Right kidney (tissue), 1 donor: ENCODE measurements around the gene PSMD8.
A peak's percentile ranks its signal among the peaks of the same experiment; 100 is the strongest.

Experiments used
- DNase-seq: peaks from one replicate; pipeline ENCODE4 v3.0.0-alpha.2; 2016

The PSMD8 gene

DNA sequence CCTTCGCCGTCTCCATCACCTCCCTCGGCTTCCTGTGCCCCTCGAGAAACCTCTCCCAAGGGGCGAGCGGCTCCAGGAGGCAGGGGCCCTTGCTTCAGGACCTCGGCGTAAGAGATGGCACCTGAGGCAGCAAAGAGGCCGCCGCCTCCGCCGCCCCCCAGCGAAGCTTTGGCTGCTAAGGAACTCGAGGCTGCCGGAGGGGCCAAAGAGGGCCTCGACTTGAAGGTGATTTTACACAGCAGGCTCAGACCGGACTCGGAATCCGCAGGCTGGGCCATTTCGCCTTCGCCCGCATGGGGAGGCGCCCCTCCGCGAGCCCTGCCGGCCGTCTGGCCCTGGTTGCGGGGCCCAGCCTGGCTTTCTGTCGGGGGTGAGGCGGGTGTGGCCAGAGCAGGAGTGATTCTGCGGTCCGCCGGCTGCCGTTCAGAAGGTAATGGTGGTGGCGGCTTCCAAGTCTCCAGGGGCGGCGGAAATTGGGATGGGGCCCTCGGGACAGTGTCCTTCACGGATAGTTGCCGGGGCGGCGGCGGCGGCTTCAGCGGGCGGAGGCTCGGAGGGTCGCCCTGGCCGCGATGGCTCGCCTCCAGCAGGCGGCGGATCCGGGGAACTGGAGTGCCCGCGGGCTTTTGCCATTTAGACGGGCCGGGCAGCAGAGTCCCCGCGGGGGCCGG is 12.1 kb downstream of the PSMD8 start:
- peak; percentile 57 for DNase-seq

DNA sequence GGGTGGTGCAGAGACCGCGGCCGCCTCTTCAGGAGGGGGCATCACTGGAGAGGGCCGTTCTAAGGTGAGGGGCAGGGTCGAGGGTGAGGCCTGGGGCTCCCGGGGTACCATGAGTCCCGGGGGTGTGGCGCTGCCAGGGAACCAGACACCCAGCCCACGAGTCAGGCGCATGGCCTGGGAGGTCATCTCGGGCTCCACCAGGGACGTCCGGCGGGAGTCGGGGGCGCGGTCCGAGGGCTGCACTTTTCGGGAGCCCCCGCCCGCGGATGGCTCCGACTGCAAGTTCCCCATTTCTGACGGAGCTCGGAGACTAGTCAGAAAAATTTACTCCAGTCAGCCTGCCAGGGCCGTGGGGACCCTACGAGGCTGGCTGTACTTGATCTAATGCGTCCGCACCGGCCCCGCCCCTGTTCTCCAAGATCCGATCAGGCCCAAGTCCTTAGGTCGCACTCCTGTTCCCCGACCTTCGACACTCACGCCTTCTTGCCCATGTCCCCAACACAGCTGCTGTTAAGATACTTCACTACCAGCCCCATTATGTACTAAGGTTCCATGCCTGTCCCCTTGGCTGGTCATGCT is 12.7 kb downstream of the PSMD8 start:
- DNase-seq, result peak; percentile 56

DNA sequence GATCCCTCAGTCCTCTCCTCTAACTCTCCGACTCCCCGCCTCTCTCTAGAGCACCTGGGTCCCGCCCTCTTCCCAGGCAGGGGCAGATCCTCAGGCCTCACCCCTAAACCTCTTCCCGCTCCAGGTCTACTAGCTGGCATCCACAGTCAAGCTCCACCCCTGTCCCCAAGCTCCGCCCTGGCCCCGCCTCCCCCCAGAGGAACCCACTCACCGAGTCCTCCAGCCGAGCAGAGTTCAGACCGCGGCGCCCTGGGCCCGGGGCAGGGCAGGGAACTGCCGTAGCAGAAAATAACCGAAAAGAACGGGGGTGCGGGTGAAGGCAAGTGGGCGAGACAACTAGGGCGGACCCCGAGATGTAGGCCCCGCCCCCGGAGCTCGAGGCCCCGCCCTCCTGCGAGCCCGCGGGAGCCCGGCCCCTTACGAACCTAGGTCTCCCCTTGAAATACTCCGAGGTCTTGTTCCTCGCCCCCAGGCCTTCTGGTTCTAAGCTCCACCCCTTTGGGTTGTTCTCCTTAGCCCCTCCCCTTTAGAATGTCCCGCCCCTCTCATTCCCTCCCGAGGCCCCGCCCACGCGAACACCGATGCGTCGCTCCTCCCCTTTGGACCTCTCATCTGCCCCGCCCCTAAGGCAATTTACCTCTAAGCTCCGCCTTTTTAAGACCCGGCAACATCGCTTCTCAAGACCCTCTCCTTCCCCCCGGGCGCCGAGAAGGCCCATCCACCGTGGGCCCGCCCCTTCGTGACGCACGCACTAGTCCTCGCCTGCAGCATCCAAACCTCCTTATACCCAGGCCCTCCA is 13.4 kb downstream of the PSMD8 start, which contains the start of gene GGN:
TSS of gene GGN (minus strand) at position 485 of the 799 bp plus-strand sequence. CDS start 773 bp downstream, outside the sequence.
- peak; percentile 76 for DNase-seq

DNA sequence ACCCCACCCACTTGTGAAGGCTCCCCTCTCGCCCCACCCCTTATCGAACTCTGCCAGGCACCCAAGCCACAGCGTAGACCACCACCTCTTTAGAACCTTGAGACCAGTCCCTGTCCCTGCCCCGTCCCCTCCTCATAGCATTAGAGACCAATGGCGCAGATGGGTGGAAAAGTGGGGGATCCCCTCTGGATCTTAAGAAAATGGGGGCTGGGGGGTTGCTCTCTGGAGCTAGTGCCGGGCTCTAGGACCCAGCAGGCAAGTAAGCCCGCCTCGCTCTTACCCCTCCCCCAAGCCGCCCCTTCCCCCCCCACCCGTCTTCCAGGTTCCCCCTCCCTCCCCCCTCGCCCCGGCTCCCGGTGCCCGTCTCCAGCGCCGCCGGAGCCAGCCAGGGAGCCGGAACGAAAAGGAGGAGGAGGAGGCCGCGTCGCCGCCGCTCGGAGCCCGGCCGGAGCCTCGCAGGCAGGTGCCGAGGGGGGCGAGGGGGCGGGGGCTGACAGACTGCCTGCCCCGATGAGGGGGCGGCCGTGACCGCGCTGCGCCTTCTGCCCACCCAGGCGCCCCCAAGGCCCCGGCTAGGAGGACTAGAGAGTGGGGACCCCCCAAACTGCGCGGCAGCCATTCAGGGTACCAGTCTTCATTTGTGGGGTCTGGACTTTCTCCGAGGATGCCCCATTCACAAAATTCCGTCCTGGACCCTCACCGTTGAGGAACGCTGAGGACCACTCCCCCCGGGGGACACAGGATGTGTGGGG is 14.2 kb downstream of the PSMD8 start, which contains the start of gene SPRED3:
TSS of gene SPRED3 (plus strand) at position 349 of the 752 bp plus-strand sequence. CDS start 1,606 bp downstream, outside the sequence.
- DNase-seq, result peak; percentile 45

DNA sequence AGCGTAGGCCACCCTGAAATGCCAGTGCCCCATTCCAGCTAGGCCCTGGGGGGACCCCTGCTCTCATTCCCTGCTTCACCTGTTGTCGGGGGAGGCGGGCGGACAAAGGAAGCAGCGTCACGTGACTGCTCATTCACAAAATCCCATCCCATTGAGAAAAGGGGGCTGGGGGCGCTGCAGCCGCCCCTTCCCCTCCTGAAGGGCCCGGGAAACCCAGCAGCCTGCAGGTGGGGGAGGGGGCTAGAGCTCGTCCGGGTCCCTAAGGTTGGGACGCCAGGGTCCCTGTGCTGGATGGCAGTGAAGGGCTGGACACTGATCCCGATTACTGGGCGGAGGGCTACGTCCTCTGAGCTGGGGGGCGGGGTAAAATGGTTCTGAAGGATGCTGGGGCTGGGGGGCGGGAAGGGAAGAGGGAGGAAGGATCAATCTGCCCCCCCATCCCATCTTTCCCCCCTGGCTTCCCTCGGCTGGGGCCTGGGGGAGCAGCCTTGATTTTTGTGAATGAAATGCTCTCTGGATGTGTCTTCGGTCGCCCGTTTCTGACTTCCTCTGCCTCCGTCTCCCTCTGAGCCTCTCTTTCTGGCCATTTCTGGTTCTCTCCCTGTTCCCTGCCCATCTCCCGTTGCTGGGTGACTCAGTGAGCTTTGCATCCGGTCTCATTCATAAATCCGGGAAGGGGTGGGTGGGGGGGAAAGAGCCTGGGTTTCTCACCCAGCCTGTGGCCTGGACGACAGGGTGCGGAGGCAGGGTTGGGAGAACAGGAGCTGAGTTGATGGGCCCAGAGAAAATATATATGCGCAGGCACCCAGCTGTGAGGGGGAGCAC is 14.9 kb downstream of the PSMD8 start:
- DNase-seq, result peak; percentile 67

DNA sequence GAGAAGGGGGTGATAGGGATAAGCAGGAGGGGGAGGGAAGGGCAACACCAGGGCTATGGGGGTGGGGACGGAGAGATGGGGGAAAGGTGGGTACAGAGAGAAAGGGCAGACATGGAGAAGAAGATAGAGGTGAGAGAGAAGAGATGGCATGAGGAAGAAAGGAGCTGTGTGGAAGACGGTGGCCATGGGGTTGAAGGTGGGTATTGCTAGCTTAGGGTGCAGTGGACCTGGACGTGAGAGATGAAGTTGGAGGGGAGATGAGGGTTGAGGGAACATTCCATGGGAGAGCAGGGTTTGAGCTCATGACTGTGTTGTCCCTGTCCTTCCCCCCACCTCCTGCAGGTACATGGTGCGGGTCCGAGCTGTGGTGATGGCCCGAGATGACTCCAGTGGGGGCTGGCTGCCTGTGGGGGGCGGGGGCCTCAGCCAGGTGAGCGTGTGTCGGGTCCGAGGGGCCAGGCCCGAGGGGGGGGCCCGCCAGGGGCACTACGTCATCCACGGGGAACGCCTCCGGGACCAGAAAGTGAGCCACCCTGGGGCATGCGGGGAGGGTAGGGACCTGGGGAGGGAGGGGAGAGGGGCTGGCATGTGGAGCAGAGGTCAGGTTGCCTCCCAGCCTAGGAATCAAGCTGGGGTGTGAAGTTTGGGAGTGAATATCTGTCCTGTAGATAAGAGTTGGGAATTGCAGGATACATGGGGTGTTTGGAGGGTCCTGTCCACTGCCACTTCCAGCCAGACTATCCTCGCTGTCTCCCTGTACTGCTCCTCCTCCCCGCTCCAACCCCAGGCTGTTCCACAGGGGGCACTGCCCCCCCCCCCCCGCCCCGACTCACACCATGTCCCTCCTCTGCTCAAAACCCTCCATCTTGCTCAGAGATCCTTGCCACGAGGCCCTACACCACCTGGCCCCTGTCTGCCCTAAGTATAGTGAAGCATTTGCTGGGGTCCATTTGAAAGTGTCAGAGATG is 15.9 kb downstream of the PSMD8 start:
- no peak for DNase-seq

DNA sequence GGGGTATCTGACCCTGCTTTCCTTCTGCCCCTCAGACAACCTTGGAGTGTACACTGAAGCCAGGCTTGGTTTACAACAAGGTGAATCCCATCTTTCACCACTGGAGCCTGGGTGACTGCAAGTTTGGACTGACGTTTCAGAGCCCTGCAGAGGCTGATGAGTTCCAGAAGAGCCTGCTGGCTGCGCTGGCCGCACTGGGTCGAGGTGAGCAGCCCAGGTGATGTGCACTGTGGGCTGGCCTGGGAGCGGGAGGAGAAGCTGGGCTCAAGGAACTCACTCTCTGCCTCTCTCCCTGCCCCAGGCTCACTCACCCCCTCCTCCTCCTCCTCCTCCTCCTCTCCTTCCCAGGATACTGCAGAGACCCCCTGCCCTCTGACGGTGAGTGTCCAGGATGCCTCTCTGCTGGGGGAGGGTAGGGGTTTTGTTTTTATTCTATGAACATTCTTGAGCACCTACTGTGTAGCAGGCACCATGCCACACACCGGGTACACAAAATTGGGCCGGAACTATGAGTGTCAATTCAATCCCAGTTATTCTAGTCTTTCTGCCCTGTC is 17.6 kb downstream of the PSMD8 start:
- DNase-seq, result no peak

DNA sequence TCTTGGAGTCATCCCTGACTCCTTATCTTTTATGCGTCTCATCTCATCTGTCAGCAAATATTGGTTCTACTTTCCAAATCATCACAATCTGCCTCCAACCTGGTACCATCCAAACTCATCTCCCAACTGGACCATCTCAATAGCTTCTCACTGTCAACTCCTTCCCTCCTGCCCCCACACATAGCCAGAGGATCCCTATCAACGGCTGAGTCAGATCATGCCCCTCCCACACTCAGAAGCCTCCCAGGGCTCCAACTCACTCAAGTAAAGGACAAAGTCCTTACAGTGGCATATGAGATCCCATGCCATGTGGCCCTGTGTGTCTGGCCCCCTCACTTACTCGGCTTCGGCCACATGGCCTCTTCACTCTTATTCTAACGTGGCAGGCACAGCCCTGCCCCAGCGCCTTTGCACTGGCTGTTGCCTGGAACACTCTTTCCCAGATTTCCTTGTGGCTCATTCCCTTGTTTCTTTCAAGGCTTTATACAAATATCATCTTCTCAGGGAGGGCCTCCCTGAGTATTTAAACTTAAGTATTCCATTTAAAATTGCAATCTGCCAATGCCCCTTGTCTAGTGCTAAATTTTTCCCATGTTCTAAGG is 18.4 kb downstream of the PSMD8 start:
- no peak for DNase-seq

DNA sequence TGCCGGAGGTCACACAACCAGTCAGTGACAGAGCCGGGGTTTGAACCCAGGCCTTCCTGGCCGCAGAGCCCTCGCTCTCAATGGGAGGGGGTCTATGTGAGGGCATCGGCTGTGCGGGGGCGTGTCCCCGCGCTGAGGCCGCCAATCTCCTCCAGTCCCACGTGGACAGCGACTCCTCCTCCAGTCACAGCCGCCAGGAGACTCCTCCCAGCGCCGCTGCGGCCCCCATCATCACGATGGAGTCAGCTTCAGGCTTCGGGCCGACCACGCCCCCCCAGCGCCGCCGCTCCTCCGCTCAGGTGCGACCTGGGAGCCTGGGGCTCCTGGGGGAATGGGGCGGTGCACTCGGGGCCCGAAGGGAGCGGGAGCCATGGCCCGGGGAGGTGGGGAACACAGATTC is 20.1 kb downstream of the PSMD8 start:
- DNase-seq, result peak; percentile 51

DNA sequence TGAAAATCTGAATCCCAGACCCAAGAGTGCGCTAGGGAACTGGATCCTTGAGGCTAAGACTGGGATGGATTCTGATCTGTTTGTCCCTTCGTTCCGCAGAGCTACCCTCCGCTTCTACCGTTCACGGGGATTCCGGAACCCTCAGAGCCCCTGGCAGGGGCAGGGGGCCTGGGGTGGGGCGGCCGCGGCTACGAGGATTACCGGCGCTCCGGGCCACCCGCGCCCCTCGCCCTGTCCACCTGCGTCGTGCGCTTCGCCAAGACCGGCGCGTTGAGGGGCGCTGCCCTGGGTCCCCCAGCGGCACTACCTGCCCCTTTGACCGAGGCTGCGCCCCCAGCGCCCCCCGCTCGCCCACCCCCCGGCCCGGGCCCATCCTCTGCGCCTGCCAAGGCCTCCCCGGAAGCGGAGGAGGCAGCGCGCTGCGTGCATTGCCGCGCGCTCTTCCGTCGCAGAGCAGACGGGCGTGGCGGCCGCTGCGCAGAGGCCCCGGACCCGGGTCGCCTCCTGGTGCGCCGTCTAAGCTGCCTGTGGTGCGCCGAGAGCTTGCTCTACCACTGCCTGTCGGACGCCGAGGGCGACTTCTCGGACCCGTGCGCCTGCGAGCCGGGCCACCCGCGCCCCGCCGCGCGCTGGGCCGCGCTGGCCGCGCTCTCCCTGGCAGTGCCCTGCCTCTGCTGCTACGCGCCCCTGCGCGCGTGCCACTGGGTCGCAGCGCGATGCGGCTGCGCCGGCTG is 21.2 kb downstream of the PSMD8 start:
- peak; percentile 51 for DNase-seq

DNA sequence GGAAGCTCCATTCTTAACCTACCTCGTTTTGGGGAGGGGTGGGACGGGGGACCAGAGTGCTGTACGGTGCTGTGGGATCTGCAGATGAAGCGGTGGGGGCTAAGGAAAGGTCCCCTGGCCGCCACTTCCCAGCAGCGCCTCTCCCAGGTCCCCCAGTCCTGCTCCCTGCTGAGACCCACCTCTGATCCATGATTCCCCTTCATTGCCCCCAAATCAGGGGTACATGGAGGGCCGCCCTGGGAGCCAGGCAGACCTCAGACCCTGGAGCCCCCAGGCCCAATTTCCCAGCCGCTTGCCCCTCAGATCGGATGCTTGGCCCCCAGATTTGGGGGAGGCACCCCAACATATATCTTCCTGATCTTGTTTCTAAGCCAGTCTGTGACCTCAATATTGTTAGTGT is 24.7 kb downstream of the PSMD8 start:
- DNase-seq, result no peak

DNA sequence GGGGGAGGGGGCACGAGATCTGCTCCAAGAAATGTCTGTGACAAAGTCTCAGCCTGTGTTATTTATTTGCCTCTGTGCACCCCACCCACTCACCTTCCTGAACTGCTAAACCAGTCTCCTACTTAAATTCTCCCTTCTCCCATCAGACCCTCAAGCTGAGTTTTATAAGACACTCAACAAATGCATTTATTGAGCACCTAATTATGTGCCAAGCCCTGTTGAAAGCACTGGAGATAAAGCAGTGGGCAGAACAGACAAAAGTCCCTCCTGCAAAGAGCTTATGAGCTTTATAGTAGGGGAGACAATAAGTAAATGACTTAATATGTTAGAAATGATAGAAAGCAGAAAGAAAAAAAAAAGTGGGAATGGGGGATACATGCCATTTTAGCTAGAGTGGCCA is 25.2 kb downstream of the PSMD8 start:
- DNase-seq, result no peak

DNA sequence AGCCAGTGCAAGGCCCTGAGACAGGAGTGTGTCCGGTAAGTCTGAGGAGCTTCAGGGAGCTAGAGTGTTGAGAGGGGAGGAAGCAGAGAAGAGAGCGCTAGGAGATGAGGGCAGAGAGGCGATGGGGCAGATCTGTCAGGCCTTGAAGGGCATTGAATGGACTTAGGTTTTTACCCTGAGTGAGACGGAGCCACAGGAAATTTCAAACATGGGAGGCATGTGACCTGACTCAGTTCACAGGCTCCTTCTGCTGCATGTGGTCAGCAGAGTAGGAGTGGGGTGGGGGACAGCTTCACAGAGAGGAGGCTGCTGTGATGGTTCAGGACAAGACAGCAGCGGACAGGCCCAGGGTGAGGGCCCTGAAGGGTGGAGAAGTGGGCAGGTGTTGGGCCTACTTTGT is 26.0 kb downstream of the PSMD8 start:
- DNase-seq, result no peak

DNA sequence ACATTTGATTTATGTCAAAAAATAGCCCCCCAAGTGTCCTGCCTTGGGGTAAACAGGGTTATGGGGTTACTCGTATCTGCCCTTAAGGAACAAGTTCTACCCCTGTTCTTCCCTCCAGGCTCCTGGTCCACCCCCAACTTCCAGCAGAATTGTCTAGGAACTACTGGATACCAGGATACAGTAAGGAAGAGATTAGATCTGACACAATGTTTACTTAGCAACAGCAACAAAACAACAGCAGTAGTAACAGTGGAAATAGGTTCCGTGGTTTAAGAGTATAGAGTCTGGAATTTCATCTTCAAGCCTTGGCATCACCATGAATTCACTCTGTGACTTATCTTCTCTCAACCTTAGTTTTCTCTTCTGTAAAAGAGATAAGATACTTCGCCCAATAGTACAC is 26.8 kb downstream of the PSMD8 start:
- DNase-seq, result no peak

DNA sequence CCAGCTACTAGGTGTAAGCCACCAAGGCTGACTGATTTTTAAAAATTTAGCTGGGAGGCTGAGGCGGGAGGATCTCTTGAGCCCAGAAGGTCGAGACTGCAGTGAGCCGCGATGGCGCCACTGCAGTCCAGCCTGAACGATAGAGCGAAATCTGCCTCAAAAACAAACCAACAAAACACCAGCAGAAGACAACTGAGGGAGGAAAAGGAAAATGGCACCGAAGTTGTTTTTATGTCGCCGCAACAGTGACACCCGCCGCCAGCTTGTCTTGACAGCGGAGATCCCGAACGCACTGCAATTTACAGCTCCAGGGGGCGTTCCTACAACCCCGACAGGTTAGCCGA is 28.2 kb downstream of the PSMD8 start:
- no peak for DNase-seq

DNA sequence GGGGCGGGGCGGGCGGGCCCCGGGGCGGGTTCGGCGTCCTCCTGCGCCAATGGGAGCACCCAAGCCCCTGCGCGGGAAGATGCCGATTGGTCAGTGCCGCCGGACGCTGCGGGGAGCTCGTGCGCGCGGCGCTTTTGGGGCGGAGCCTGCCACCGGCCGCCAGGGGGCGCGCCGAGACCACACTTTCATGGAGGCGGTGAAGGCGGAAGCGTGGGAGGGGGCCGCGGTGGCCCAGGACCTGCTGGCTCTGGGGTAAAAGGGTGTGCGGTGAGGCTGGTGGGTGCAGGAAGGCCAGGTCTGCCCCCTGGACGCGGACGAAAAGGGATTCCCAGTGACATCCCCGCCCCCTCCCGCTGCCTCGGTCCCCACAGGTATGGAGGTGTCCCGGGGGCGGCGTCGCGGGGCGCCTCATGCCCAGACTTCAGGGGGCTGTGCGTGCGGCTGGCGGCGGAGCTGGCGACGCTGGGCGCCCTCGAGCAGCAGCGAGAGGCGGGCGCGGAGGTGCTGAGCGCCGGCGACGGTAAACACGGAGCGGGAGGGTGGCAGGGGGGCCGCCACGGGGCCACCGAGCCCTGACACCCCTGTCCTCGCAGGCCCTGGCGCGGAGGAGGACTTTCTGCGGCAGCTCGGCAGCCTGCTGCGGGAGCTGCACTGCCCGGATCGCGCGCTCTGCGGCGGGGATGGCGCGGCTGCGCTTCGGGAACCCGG is 28.8 kb downstream of the PSMD8 start, which contains the start of gene FAM98C:
TSS of gene FAM98C (plus strand) at position 127 of the 708 bp plus-strand sequence. CDS start at position 188, 61 bp downstream.
- peak; percentile 97 for DNase-seq

DNA sequence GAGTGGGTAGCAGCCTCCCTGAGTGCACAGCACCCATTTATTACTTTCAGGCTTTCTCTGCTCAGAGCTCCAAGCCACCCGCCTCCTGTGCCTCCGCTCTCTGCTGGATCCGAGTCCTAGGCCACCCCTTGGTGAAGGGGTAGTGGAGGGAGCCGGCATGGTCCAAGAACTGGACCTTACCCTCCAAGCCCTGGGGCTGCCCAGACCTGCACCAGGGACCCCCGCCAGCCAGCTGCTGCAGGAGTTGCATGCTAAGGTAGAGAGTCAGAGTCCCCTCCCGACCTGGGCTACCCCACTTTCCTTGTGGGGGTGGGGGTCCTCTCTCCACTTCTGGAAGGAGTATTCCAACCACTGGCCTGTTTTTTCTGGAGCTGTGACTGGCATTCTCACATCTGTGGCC is 30.5 kb downstream of the PSMD8 start:
- DNase-seq, result no peak

DNA sequence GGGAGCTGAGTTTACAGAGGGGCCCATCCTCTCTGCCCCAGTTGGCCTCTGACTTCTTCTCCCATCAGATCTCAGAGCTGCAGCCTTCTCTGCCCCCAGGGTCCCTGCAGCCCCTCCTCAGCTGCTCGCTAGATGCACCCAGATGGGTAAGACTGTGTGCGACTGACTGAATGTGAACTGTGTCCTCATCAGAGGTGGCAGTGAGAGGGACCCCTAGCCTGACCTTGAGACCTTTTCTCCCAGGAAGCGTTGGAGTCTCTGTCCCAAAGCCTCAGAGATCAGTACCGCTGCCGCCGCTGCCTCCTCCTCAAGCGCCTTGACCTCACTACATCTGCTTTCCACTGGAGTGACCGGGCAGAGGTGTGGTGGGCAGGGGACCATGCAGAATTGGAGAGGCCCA is 30.9 kb downstream of the PSMD8 start:
- DNase-seq, result no peak
